IgD-negative memory B cell (primary cell): ENCODE results near the gene PAX1. TPM values are rescaled to one million over a fixed set of nuclear protein-coding genes. Genes with fewer than 3 reads are reported as not detected.
A peak's percentile ranks its signal among the peaks of the same experiment; 100 is the strongest.

Experiments used
- H3K27ac Mint-ChIP-seq, 3 donors: one replicate each; pipeline ENCODE4 v1.8.0; 2020 to 2022; ENCODE audit warnings: mild to moderate bottlenecking in 3 of 3, mixed read lengths in 3 of 3, moderate library complexity in 1 of 3
- H3K27me3 Mint-ChIP-seq: one replicate; pipeline ENCODE4 v1.8.0; 2021; ENCODE audit warnings: mixed read lengths
- H3K36me3 Mint-ChIP-seq: one replicate; pipeline ENCODE4 v1.8.0; 2020; ENCODE audit warnings: mild to moderate bottlenecking, mixed read lengths
- H3K4me1 Mint-ChIP-seq, 3 donors: one replicate each; pipeline ENCODE4 v1.8.0; 2020 to 2022; ENCODE audit warnings: mixed read lengths in 3 of 3, mild to moderate bottlenecking in 1 of 3
- H3K4me3 Mint-ChIP-seq, 4 donors: one replicate each; pipeline ENCODE4 v1.8.0; 2020 to 2022; ENCODE audit warnings: mild to moderate bottlenecking in 4 of 4, mixed read lengths in 4 of 4, moderate library complexity in 3 of 4
- H3K9me3 Mint-ChIP-seq, 3 donors: one replicate each; pipeline ENCODE4 v1.8.0; 2020 to 2021; ENCODE audit warnings: mixed read lengths in 3 of 3, mild to moderate bottlenecking in 1 of 3
- polyA plus RNA-seq: library from polyadenylated mRNA; unstranded; fragments of 300-500 nt; fragmentation: Illumina TruSeq; gene quantifications from one replicate; pipeline ENCODE4 v1.2.3, GENCODE V29; 2021

Gene PAX1
- polyA plus RNA-seq, 1 donor from 2014 or later: not detected

DNA sequence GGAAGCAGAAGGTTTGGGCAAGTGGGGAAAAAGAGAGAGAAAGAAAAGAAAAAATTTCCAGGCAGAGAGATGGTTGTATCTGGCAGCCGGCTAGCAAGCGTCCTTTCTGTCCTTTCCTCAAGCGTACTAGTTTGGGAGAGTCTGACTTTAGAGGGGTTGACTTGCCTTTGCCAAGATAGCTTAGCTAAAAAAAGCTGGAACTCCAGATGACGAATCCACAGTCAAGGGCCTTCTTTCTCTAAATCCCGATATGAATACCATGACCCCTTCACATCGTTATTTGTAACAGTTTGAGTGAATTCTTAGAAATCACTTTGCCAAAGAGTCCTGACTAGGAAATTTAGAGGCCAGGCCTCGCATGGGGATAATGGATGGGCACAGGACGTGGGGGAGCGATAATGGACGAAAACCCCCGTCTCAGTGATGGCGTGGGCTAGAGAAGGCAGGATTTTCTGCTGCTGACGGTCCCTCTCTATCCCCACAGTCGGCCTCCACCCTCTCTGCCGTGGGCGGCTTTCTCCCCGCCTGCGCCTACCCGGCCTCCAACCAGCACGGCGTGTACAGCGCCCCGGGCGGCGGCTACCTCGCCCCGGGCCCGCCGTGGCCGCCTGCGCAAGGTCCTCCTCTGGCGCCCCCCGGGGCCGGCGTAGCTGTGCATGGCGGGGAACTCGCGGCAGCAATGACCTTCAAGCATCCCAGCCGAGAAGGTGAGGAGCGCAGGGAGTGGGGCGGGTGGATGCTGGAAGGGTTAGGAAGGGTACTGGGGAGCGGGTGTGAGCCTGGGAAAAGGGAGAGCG, 3.5 kb downstream of the PAX1 start:
- H3K4me3 Mint-ChIP-seq: no peak overlapping the region
- H3K4me1 Mint-ChIP-seq: no peaks in the 10 kb centered on the region
- H3K27me3 Mint-ChIP-seq: peaks cover 58% of the 10 kb centered on the region
- no peak overlapping the region for H3K27ac Mint-ChIP-seq
- peaks cover 0 to 3% (median 0%) of the 10 kb centered on the region in 3 donors for H3K9me3 Mint-ChIP-seq
- H3K36me3 Mint-ChIP-seq: no peaks in the 10 kb centered on the region

DNA sequence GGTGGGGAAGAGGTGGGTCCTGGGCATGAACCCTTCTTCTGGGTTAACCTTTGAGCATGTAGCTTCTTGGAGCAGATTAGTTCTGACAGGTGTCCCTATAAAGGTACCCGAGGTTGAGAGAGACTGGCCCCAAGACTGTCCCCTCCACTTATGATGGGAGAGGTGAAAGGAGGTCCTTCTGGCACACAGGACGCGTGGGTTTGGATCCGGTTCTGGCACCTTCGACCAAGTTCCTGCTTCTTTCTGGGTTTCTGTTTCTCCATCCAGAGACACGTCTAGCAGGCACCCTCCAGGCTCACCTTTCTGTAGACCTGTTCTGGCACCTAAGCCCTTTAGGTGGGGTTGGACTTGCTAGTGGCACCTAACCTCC, 4.1 kb downstream of the PAX1 start:
- H3K36me3 Mint-ChIP-seq: no peaks in the 10 kb centered on the region

DNA sequence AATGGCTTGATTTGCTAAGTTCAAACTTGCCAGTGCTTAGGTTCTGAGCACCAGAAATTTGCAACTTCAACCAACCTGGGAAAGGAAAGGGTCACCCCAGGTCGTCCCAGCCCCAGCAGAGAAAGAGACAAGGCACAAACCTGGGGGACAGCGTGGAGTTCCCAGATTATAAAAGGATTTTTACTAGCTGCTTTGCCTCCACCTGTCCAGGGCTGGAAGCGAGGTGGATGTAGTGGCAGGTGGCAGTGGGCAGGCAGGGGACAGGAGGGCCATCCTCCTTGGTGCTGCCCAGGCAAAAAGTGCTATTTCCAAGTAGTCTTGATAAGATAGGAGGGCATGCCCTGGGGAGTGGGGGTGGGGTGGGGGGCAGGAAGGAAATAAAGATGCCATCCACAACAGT, 4.9 kb downstream of the PAX1 start:
- Mint-ChIP-seq H3K9me3 (peaks cover 0 to 3% (median 0%) of the 10 kb centered on the region in 3 donors), H3K27me3 (peaks cover 56% of the 10 kb centered on the region), H3K27ac (no peak overlapping the region), H3K4me3 (no peak overlapping the region), H3K36me3 (no peaks in the 10 kb centered on the region), H3K4me1 (peaks cover 0 to 1% (median 0%) of the 10 kb centered on the region in 3 donors)

More for the DNA sequence above, 4.1 kb downstream of the PAX1 start:
- Mint-ChIP-seq H3K4me3 (no peak overlapping the region), H3K9me3 (peaks cover 0 to 3% (median 0%) of the 10 kb centered on the region in 3 donors), H3K4me1 (no peaks in the 10 kb centered on the region), H3K27me3 (peaks cover 56% of the 10 kb centered on the region), H3K27ac (no peak overlapping the region)

DNA sequence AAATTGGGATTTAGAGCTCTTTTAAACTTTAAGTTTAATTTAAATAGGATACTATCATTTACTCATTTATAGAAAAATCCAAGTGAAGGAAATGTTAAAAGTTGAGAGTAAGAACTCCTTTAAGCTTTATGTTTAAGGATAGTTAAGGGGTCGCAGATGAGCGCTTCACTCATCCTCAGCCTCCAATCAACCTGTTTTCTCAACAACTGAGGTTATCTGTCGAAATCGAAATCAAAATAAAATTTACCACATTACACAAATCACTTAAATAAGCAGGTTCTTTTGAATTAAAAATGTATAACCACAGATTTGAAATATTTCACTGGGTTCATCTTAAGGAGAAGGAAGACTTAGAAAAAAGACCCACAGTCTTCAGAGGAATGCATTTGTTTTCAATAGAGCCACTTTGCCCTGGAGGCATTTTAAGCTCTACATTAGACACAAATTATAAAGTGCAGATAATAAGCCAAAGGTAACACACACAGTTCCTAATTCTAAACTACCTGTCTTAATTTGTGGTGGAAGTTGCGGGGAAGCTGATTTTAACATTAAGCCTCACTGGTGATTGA, 5.5 kb downstream of the PAX1 start:
- H3K4me3 Mint-ChIP-seq: no peak overlapping the region
- H3K9me3 Mint-ChIP-seq: peaks cover 0 to 3% (median 0%) of the 10 kb centered on the region in 3 donors
- H3K36me3 Mint-ChIP-seq: no peaks in the 10 kb centered on the region
- H3K27me3 Mint-ChIP-seq: peaks cover 61% of the 10 kb centered on the region
- H3K4me1 Mint-ChIP-seq: peaks cover 0 to 1% (median 0%) of the 10 kb centered on the region in 3 donors
- H3K27ac Mint-ChIP-seq: no peak overlapping the region

DNA sequence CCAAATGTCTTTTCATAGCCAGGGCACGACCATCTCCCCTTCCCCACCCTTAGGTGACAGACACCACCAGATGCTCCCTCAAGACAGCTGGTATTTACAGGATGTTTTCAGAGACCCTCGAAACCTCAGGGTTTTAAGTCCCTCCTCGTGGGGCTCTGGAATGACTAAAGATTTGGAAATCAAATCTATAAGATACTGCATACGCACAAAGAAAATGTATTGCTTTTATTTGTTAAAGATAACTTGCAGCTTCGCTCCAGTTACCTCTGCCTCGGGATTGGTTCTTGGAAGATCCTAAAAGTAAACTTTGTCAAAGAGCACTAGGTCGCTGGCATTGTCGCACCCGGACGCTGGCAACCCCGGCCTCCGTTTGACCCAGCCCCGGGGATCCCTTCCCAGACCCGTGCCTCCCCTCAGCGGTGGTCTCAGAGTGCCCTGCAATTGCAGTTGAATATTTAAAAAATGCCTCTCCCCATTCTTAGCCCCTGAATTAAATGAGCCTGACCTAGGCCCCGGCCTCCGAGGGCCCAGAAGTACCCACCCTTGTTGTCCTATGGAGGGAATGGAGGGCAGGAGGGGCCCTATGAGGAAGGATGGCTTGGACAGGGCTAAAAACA, 7.1 kb downstream of the PAX1 start:
- Mint-ChIP-seq H3K27ac (no peak overlapping the region), H3K9me3 (peaks cover 0 to under 1% (median 0%) of the 10 kb centered on the region in 3 donors), H3K36me3 (no peaks in the 10 kb centered on the region), H3K27me3 (peaks cover 62% of the 10 kb centered on the region), H3K4me1 (peaks cover 0 to 1% (median 0%) of the 10 kb centered on the region in 3 donors), H3K4me3 (no peak overlapping the region)

DNA sequence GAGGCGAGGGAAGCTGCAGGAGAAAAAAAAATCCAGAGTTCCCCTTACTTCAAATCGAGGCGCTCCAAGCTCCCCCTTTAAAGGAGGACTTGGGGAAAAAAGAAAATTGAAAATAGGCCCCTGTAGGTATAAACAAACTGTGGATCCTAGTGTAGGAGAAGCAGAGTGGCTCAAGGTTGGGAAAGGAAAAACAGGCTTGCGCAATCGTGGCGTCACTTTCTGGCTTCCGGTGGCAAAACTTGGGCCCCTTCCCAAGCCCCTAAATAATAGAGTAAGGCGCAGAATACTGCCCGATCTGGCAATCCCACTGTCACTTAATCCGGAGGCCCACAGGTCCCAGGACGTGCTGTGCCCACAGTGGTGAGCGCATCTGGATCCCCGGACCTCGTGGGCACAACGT, 8.0 kb downstream of the PAX1 start:
- H3K9me3 Mint-ChIP-seq: no peaks in the 10 kb centered on the region
- H3K4me3 Mint-ChIP-seq: no peak overlapping the region
- no peaks in the 10 kb centered on the region for H3K36me3 Mint-ChIP-seq
- H3K27me3 Mint-ChIP-seq: peaks cover 56% of the 10 kb centered on the region
- H3K27ac Mint-ChIP-seq: no peak overlapping the region
- H3K4me1 Mint-ChIP-seq: peaks cover 0 to 1% (median 0%) of the 10 kb centered on the region in 3 donors

DNA sequence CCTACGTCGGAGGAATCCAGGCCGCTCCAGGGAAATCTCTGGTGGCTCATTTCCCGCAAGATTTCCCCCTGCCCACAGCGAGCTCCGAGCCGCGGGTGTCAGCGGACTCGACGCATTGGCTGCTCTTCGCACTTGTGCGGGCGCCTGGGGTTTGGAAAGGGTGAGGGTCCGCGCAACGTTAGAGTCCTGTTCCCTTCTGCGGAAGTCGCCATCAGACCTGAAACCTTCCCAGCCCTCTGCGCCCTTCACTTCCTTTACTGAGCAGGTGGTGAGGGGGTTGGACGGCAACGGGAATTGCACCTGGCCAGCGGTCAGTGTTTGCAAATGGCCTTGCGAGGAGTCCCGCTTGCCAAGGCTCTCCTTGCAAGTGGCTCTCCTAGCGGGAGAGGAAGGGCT, 8.4 kb downstream of the PAX1 start:
- peaks cover 51% of the 10 kb centered on the region for H3K27me3 Mint-ChIP-seq

DNA sequence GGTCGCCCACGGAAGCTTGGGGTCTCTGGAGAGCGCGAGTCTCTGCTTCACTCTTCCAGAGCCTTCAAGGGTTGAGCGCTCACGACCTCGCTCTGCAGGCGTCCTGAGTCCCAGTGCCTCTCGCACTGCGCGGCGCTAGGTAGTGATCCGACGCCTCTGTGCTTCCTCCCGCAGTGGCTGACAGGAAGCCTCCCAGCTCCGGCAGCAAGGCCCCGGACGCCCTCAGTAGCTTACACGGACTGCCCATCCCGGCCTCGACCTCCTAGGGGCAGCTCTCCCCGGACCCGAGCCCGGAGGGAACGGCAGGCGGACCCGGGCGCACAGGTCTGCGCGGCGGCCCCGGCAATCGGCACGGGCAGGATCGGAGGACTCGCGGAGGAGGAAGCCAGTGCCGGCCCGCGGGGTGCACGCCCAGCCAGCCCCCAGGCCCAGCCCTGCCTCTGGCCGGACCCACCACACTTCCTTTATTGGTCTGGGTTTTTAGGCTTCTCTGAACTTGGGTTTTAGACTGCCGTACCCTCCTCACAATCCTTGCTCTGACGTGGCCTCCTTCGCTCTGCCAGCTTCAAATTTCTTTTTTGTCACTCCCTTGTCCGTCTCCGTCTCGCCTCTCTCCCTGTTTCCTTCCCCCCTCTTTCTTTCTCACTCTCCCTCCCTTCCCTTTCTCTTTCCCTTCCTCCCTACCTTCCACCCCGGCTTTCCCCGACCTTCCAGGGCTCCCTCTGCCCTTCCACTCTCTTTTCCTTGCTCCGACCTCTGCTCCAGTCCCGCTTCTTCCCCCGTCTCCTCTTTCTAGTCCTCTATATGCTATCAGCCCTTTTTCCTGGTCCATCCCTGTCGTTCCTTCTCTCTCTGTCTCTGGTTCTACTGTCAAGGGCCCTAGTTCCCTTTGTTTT, 9.1 kb downstream of the PAX1 start:
- Mint-ChIP-seq H3K4me1 (peaks cover 0 to 1% (median 0%) of the 10 kb centered on the region in 3 donors), H3K27me3 (peaks cover 48% of the 10 kb centered on the region), H3K9me3 (no peaks in the 10 kb centered on the region), H3K4me3 (no peak overlapping the region), H3K36me3 (no peaks in the 10 kb centered on the region), H3K27ac (no peak overlapping the region)

More for the DNA sequence above, 8.4 kb downstream of the PAX1 start:
- Mint-ChIP-seq H3K27ac (no peak overlapping the region), H3K36me3 (no peaks in the 10 kb centered on the region), H3K9me3 (no peaks in the 10 kb centered on the region), H3K4me3 (no peak overlapping the region), H3K4me1 (peaks cover 0 to 1% (median 0%) of the 10 kb centered on the region in 3 donors)

DNA sequence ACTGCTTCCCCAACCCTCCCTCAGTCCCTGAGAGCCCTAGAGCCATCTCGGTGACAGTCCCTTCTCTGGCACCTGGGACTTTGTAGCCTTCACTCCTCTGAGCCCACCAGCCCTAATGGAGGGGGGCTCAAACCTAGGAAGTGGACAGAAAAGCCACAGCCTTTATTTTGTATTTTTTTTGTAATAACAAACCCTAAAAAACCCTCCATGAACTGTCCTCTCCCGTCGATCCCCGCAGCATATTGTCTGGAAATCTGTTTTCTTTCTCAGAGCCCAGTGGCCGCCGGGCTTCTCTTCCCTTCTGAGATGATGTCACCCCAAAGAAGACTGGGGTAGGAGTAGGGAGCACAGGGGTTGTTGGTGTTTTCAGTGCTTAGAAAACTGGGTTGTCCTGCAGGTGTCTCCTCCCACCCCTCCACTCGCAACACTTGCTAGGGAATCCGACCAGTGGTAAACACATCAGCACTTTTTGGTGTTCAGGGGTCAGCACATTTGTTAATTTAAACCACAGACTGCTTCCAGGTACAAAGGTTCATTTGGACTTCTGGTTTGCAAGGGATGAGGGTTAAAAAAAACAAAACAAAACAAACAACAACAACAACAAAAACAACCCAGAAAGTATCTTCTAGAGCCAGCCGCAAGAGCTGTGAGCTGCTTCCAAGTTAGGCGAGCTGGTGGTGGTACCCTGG, 9.9 kb downstream of the PAX1 start:
- Mint-ChIP-seq H3K27me3 (peaks cover 43% of the 10 kb centered on the region), H3K36me3 (no peaks in the 10 kb centered on the region), H3K27ac (no peak overlapping the region), H3K9me3 (no peaks in the 10 kb centered on the region), H3K4me3 (no peak overlapping the region), H3K4me1 (peaks cover 0 to 1% (median 0%) of the 10 kb centered on the region in 3 donors)

DNA sequence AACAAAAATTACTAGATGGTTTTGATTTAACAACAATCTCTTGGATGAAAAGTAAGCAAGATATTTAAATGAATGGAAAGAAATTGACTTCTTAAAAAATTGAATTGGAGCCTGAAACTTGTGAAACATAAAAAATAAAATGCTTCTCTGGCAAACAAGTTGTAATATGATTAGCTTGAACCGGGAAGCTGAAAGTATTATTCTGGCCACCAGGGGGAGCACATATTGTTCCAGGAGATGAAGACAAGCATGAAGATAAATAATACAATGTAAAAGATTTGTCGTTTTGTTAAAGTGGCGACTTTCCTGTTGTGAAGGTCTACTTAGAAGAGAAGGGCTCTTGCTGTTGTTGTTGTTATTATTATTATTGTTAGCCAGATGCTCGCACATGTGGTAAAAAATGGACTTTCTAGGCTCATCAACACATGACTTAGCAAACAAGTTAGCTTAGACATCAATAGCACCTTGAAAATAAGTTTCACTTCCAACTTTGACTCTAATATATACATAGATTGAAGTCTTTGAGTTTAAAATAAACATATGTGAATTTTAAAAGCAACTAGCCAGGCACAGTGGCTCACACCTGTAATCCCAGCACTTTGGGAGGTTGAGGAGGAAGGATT, 14.2 kb downstream of the PAX1 start:
- H3K4me3 Mint-ChIP-seq: no peak overlapping the region
- H3K27ac Mint-ChIP-seq: no peak overlapping the region
- peaks cover 0 to 1% (median 0%) of the 10 kb centered on the region in 3 donors for H3K4me1 Mint-ChIP-seq
- no peaks in the 10 kb centered on the region for H3K36me3 Mint-ChIP-seq
- no peaks in the 10 kb centered on the region for H3K9me3 Mint-ChIP-seq
- H3K27me3 Mint-ChIP-seq: peaks cover 23% of the 10 kb centered on the region

DNA sequence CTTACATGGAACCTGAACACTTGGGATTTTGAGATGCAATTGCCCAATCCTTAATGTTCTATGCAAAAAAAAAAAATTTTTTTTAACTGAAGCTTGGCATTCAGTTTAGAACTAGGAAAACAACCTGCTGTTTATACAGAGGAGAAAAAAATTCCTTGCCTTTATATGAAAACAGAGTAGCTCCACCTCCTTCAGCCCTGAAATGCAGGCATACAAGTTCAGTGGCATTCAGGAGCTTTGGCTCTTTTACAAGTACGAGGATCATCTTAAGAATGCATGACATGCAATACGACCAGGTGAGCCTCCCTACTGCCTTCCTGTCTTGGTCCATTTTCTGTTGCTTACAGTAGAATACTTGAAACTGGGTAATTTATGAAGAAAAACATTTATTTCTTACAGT, 20.4 kb downstream of the PAX1 start:
- peaks cover 2% of the 10 kb centered on the region for H3K36me3 Mint-ChIP-seq
- no peak overlapping the region for H3K4me3 Mint-ChIP-seq
- H3K4me1 Mint-ChIP-seq: no peaks in the 10 kb centered on the region
- no peak overlapping the region for H3K27ac Mint-ChIP-seq
- H3K9me3 Mint-ChIP-seq: peaks cover 0 to 2% (median 0%) of the 10 kb centered on the region in 3 donors
- H3K27me3 Mint-ChIP-seq: no peaks in the 10 kb centered on the region

DNA sequence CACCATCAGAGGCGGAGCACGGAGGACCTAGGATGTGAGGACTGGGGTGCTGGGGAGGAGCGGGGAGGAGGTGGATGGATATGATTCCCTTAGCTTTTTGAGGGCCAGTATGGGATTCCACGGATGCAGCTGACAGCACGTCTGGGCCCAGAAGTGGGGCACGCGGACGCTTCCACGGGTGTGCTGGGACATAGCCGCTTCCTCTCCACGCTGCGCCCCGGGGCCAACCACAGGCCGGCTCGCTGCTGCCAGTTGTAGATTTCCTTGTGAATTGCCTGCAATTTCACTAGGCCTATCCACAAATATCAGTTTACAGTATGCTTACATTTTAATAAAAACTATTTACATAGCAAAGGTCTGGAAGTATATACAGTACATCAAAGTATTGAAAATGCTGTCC, 23.9 kb downstream of the PAX1 start:
- H3K27me3 Mint-ChIP-seq: no peaks in the 10 kb centered on the region
- no peak overlapping the region for H3K4me3 Mint-ChIP-seq
- no peak overlapping the region for H3K27ac Mint-ChIP-seq
- H3K4me1 Mint-ChIP-seq: no peaks in the 10 kb centered on the region
- peaks cover 0 to 3% (median 3%) of the 10 kb centered on the region in 3 donors for H3K9me3 Mint-ChIP-seq
- H3K36me3 Mint-ChIP-seq: peaks cover 2% of the 10 kb centered on the region

DNA sequence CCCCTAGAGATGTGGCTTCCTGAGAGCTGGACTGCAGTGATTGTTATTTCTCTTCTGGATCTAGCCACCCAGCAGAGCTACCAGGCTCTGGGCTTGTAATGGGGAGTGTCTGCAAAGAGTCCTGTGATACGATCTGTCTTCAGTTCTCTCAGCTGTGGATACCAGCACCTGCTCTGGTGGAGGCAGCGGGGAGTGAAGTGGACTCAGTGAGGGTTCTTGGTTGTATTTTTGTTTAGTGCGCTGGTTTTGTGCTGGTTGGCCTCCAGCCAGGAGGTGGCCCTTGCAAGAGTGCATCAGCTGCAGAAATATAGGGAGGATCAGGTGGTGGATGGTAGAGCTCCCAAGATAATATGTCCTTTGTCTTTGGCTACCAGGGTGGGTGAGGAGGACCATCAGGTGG, 33.7 kb downstream of the PAX1 start:
- H3K4me3 Mint-ChIP-seq: no peak overlapping the region
- H3K27me3 Mint-ChIP-seq: no peaks in the 10 kb centered on the region
- no peaks in the 10 kb centered on the region for H3K36me3 Mint-ChIP-seq
- peaks cover 8 to 18% (median 16%) of the 10 kb centered on the region in 3 donors for H3K9me3 Mint-ChIP-seq
- no peaks in the 10 kb centered on the region for H3K4me1 Mint-ChIP-seq
- H3K27ac Mint-ChIP-seq: peak overlapping the region in 1 of 3 donors; percentile 60

DNA sequence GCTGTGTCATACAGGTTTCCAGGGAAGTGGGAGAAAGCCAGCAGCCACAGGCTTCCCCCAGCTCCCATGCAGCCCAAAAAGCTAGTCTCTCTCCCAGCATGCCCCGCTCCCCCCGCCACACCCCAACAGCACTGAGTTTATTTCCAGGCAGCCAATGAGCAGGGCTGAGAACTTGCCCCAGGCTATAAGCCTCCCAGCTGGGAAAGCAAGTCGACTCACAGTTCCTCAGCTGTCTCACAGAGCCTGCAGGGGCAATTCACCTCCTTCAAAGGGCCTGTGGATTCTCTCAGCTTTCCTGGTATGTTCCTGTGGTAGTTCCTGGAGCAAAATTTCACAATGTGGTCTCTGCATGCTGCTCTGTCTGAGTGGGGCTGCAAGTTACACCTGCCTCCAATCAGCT, 34.2 kb downstream of the PAX1 start:
- Mint-ChIP-seq H3K27me3 (no peaks in the 10 kb centered on the region), H3K27ac (no peak overlapping the region), H3K9me3 (peaks cover 6 to 18% (median 16%) of the 10 kb centered on the region in 3 donors), H3K36me3 (no peaks in the 10 kb centered on the region), H3K4me1 (no peaks in the 10 kb centered on the region), H3K4me3 (no peak overlapping the region)
